HG02970 (cell line): ENCODE measurements around the gene KIRREL3.

Experiments
- ATAC-seq: cut with Tn5 transposase; IDR thresholded peaks from one replicate; pipeline ENCODE4 v1.9.1; 2021; ENCODE audit warnings: mild to moderate bottlenecking, moderate library complexity, moderate number of reproducible peaks; ENCODE audit not compliant: unreplicated experiment, low FRiP score

Gene KIRREL3

DNA sequence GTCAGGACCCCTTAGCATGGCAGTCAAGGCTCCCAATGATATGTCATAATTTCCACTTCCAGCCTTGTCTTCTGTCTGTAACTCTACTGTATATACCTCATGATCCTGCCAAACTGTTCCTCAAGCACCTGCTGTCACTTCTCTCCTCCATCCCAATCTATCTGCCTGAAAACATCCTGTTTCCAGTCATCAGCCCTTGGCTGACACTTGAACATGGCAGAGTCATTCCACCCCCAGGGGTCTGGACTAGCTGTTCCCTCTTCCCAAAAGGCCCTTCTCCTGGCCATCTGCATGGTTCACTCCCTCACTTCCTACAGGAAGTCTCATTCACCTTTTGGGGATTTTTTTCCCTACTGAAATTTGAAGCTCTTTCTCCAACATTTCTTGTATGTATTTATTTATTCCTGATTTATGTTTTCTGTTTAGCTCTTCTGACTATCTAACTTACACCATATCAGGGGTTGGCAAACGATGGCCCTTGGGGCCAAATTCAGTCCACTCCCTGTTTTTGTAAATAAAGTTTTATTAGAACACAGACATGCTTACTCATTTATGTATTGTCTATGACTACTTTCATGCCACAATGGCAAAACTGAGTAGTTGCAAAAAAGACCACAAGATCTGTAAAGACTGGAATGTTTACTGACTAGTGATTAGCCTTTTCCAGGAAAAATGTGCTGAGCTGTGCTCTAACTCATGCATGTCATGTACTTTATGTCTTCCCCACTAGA lies 278.4 kb downstream of the KIRREL3 start:
- no peak for ATAC-seq

DNA sequence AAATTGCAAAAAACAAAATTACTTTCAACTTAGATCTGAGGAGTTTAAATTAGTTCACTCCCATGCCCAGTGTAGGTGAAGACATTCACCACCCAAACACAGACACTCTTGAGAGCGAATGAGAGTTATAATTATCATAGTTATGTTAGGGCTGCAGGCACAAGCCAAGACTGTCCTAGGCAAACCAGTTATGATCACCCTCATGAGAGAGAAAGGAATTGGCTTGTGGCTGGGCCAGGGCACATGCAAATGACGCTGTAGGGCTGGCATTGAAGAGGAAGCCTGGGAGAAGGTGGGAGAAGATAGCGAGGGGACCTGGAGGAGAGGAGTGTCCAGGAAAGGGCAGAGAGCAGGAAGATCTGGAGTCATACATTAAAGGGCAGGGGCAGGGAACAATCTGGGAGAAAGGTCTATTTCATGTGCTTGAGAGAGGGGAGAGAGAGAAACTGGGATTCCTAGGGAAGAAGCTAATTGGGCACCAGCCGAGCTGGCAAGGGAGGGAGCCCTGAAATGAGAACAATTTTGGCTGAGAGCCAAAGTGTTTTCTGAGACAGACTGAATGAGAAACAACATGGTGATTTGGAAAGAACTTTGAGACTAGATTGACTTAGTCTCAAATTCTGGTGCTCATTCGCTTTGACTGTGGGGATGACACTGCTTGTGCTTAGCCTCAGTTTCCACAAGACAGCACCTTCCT lies 279.9 kb downstream of the KIRREL3 start:
- no peak for ATAC-seq

DNA sequence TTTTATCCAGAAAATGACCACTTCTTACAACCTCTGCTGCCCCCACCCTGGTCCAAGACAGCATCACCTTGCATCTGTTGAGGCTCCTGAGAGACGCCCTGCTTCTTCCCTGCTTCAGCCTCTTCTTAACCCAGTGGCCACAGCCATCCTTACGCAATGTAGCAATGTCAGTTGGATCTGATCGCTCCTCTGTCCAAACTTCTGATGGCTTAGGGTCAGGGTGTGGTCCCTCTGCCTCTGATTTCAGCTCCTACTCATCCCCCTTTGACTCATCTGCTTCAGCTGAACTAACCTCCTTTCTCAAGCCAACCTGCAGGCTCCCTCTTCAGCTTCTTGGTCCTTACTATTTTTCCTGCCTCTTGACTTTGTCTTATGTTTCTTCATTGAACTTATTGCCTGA lies 280.8 kb downstream of the KIRREL3 start:
- ATAC-seq = no peak

DNA sequence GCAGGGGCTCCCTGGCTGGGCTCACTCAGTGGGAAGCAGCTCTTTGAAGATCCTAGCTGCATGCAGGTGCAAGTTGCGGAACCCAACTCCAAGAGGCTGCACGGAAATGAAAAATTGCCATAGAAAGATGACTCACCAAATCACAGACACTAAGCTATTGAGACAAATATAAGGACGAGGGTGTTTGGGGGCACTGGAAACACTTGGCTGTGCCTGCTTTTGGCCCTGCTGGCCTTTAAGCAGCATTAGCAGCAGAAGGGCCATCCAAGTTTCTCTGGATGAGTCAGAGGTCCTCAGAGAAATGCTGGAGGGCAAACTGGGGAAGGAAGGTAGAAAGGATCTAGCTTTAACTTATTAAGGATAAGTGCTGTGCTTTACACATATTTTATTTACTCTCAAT lies 282.3 kb downstream of the KIRREL3 start:
- no peak for ATAC-seq

DNA sequence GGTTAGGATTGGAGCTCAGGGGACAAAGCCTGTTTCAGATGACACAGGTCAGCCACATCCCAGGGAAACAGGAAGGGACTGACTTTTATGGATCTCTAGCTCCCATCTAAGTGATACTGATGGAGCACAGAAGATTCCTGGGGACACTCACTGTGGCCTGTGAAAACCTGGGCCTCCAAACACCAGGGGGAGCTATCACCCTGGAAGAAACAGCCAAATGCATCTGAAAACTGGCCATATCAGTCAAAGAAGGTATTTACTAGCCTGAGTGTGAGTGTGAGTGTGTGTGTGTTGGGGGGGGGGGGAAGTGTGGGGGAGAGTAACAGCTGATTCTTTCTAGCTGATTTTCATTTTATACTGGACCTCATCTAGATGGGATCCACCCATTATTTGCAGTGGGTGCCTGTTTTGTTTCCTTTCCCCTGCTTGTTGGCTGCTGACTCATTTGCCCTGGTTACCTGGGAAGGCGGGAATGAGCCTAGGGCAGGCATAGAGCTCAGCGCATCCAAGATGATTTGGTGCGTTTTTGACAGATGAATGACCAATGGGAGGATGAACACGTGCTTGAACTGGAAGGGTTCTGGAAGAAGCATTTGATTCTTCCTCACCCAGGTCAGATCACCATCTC lies 284.0 kb downstream of the KIRREL3 start:
- ATAC-seq = no peak

DNA sequence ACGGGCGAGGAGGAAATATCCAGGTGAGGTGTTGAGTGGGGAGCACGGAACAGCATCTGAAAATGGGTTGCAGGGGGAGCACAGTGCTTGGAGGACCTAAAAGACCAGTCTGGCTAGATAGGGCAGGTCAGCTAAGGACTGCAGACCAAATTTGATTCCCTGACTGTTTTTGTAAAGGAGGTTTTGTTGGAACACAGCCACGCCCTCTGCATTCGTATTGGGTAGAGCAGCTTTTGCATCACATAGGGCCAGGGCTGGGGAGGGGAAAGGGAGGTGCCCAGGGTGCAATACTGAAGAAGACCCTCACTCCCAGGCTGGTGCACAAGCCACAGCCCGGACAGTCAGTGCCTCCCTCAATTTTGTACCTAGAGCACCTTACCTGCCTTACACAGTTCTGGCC lies 286.8 kb downstream of the KIRREL3 start:
- no peak for ATAC-seq

DNA sequence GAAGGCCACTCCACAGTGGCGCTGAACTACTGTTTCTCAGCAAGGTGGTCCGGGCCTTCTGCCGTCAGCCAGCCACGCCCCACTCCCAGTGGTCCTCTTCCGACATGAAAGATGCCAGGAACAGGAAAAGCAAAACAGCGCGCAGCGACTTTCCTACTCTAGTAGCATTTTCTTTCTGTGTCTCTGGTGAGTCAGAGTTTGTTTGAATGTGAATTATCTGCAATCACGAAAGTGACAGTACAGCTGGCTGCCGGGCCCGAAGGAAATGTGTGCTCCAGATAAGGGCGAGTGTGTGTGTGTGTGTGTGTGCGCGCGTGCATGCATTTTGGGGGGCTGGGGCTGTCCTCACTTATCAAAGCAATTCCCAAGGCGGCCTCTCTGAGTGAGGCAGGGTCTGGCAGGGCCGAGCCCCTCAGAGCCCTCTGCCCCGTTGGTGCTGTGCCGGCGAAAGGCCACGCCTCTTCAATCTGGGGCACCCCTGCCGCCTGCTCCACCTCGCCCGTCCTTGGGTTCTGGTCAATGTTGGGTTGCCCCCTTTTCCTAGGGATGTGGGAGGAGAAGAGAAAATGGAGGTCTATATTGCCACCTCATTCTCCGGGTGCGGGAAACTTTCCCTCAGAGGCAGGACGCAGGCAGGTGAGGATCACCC lies 288.5 kb downstream of the KIRREL3 start:
- ATAC-seq = no peak

DNA sequence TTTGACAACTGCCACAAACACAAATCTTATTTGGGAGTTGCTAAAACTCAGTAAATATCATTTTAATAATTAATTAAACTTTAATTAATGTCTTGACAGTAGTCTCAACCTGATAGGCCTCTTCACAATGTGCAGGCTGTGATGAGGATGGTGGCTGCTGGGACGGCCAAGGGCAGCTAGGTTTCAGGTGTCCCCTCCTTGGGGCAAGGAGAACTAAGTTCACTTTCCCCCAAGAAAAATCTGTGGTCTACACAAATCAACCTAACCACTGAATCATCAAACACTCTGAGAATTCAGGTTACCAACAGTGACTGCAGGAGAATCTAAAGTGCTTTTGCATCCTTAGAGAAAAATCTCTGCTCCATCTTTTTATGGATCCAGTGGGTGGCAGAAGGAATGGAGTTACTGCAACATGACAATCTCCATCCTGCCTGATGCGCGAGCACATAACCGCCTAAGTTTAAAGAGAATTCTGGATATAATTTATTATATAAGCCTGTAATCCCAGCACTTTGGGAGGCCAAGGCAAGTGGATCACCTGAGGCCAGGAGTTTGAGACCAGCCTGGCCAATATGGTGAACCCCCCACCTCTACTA lies 289.7 kb downstream of the KIRREL3 start:
- ATAC-seq = no peak

DNA sequence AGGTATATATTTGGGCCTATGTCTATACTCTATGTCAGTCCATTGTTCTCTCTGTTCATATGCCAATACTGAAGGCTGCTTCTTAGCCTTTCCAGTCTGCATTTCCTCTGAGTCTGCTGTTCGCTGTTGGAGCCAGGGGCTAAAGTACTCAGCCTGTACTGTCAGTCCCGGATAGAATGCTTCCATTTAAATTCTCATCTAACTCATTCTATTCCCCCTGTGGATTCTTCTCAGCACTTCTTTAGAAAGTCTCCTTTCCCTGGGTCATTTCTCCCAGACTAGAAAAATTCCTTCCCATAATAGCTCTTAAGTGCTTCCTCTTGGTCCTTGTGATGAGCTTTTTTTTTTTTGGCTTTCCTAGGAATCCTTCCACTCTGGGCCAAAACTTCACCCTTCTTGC lies 293.1 kb downstream of the KIRREL3 start:
- ATAC-seq = no peak

DNA sequence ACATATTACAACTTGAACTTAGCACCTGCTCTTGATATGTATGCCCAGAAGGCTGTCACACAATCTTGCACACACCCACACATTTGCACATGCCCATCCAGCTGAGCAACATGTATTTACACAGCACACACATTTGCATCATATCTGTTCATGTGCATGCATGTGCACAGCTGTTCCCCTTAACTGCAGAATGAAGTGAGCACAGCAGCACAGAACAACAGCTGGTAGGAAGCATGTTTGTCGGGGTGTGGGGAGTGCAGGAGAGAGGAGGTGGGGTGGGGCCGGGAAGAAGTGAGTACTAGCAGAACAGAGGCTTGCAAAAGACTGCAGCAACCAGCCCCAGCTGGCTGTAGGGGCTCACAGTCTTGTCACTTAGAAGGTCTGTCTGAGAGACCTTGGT lies 296.5 kb downstream of the KIRREL3 start:
- ATAC-seq = no peak

DNA sequence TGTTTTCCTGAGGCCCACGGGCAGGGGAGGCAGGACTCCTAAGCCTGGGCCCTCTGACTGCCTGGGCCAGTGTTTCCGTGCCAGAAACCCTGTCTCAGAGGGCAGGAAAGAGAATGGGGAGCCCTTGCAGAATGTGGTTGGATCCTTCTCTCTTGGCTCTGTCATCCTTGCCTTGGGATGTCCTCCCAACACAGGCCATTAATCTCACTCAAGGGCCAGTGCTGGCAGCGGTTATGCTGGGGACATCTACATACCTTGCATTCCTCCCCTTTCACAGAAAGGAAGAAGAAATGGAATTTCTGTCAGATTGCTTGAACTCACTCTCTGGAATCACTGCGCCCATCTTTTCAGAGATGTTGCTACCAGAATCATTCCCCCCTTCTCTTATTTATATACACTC lies 296.9 kb downstream of the KIRREL3 start:
- no peak for ATAC-seq

DNA sequence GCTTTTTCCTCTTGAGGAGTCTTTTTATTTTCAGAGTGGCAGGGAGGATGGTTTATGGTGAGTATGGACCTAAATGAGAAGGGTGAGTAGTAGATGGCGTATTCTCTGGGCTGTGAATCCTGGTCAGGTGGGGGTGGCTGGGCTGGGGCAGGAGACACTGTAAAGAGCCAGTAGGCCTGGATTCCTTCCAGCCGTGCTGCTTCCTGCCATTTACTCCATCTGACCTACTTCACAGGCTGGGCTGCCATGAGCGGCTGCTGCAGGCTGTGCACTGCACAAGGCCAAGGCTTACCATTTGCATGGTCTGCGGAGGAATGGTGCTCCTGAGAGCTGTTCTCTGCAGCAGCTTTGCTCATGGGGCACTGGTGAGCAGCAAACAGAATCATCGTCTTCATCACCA lies 297.6 kb downstream of the KIRREL3 start:
- no peak for ATAC-seq

DNA sequence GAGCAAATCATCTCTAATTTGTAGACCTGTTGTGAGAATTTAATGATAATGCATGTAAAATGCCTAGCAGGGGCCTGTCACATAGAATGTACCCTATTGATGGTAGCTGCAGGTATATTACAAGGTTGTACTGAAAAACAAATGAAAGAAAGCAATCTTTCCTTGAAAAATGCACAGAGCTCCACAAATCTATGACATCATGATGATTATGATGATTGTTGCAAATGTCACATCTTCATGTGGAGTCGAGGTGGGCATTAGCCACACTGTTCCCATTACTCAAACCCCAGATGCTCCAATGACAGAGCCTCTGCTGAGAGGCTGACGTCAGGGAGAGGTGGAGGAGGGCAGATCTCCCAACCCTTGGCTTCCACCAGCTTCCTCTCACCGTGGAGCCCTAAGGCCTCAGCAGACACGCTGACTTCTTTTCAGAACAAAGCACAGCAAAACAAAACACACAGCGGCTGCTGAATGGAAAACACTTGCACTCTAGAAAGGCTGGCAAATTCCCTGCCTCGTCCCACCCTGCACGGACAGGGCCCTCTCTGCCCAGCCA lies 298.3 kb downstream of the KIRREL3 start:
- ATAC-seq = no peak

DNA sequence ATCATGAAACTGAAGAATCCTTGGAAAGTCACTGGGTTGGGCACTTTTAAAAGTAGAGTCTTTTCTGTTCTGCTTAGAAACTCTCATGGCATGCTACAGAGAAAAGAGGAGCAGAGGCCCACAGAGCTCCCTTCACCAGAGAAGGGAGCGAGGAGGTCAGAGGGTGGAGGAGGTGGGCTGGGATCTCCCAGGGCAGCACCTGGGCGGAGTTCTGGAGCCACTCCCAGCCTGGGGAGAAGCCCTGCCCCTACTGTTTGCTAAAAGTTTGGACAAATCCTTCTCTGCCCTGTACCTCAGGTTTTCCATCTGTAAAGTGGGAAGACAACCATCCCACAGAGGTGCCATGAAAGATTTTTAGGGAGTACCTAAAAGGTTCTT lies 299.1 kb downstream of the KIRREL3 start:
- no peak for ATAC-seq

DNA sequence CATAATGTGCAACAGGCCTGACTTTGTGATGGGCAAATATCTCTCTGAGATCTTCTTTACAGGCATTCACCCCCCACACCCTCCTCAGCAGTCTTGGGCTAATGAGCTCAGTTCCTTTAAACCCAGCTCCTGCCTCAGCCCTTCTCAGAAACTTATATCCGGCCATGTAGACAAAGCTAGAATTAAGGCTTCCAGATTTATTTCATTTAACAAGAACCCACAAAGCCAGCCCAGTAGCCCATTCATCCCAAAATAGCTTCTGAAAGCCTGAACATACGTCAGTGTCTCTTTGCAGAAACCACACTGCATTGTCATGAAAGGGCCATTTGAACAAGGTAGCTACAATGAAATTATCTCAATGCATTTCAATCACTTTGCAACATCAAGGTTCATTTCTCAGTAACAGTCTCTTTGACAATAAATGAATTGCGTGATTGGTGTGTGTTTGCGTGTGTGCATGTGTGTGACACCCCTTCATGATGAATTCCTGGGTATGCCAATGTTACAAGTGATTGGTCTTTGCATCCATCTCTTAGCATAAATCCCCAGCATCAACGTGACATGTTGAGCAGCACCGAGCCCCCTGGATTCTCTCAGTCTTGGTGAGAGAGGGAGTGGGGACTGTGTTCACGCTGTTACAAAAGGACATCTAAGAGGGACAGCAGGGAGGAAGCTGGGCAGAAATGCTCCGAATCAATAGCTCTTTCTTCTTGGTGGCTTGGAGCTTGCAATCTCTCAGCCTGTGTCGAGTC lies 299.6 kb downstream of the KIRREL3 start:
- ATAC-seq = no peak

DNA sequence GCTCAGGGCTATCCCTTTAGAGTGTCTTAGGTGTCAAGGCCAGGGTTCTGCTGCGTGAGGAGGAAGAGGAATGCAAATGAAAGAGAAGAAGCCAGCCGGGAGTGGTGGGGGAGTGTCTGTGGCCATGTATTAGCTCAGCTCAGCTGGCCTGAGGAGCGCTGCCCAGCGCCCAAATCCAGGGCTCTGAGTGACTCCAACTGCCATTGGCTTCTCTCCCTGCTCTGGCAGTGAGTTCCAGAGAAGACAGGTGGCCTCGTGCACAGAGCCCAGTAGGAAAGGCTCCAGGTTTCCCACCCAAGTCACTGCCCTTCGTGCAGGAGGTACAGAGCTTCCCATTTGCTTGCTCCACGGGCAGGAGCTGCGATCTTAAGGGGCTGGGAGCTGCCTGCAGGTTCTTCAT lies 302.0 kb downstream of the KIRREL3 start:
- ATAC-seq = no peak

DNA sequence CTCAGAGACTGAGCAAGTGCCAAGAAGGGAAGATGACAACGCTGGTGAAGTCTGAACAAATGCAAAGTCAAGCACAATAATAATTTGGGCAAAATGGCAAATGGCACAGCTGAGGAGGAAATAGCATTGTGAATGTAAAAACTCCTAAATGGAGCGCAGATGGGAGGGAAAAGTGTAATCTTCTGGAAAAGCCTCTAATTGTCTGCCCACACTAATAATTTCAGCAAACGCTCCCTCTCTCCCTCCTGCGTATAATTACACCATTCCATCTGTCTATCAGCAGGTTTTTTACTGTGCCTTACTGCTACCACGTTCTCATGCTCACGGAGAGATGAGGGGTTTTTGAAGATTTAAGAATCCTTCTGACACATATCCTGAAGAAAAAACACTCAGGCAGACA lies 302.6 kb downstream of the KIRREL3 start:
- no peak for ATAC-seq

DNA sequence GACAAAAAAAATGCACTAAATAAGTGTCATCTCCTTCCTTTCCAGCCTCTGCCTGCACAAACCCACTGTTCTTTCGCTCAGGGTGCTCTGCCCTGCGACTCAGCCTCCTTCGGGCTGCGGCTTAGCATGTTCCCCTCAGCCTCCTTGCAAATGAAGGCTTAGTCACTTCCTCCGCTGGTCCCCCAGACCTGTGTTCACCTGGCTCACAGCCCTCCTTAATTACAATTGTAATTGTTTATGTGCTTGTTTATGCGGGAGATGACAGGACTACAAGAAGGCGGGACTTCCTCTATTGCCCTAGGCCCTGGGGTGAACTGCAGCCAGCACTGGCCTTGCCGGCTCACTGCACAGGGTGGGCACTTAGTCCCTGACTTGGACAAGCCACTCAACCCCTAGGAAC lies 303.6 kb downstream of the KIRREL3 start:
- no peak for ATAC-seq

DNA sequence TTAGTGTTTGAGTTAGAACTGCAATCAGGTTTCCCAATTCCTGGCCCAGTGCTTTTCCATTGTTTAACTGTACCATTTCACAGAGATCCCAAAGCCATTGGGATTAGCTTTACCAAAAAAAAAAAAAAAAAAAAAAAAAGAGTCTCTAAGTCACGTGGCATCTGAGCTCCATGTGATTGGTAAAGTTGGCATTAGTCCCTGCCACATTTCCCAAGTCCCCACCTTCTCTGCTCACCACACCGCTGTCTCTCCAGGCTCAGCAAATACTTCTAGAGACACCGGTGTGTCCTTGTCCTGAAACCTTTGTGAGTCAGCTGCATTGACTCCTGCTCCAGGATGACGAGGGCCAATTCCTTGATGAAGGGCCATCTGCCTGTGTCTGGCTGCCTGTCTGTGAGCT lies 305.3 kb downstream of the KIRREL3 start:
- ATAC-seq = no peak

DNA sequence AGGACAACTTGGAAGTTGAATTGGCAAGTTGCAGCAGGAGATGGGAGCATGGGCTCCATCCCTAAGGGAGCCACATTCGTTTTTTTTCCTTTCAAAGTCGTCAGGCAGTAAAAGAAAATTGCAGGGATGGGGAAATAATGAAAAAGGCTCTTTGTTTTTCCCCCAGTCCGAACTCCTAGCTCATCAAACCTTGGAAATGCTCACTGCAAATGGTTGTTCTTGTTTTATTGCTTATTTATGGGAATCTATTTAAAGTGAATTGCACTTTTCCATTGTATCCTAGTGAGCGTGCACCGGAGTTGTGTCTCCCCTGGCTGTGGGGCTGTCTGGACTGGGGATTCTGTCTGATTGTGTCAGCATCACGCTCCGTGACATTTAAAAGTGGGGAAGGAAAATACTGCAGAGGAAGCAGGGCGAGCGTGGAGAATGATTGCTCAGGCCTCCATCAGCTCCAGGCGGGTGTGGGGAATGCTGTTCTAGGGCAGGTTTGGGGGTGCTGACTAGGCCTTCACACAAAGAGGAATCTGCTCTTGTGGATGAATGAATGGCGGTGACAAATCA lies 306.4 kb downstream of the KIRREL3 start:
- no peak for ATAC-seq
